Tibial nerve (tissue), 3 donors: ENCODE measurements around the gene RTBDN.

Source experiments
- POLR2A ChIP-seq, 2 donors: fragments of 450-650 bp; IDR thresholded peaks; one replicate each; pipeline ENCODE4 v1.6.1; 2017; ENCODE audit warnings: antibody characterized with exemption in 2 of 2, mild to moderate bottlenecking in 2 of 2, moderate library complexity in 2 of 2
- TF ChIP-seq, protein P1 (sequence below), 5 experiments: fragments of 200-600 bp in 3 of 5; fragments of 450-650 bp in 2 of 5; sonication (generic) in 3 of 5; IDR thresholded peaks; one replicate each; pipeline ENCODE4 v1.5.1; 2016 to 2019; ENCODE audit warnings: antibody characterized with exemption in 5 of 5, mild to moderate bottlenecking in 3 of 5, moderate library complexity in 2 of 5

DNA sequence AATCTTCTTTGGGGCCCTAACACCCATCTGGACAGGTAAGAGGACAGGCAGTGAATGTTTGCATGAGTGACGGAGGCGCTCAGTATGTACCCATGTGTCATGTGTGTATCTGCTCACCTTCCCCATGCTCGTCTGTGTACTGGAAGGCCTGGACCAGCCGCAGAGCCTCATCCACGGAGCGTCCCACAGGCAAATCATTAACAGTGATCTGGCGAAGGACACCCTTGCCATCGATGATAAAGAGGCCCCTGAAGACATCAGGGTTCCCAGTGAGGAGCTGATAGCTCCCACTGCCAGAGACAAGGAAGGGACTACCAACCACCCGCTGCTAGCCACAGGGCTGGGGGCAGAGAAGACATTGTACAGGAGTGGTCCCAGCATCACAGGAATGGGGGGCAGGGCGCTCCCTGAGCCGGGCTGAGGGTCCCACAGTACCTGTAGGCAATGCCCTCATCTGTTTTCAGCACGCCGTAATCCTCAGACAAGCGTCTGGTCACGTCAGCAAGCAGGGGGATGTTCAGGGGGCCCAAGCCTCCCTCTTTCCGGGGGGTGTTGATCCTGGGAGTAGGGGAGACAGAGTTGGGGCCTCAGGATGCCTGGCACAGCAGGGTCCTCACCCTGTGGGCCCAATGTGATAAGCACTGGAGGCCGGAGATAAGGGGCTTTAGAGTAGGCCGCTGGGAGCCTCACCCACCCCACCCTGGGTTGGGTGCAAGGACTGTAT lies 34.5 kb downstream of the RTBDN start:
- TF ChIP-seq, protein P1, sequence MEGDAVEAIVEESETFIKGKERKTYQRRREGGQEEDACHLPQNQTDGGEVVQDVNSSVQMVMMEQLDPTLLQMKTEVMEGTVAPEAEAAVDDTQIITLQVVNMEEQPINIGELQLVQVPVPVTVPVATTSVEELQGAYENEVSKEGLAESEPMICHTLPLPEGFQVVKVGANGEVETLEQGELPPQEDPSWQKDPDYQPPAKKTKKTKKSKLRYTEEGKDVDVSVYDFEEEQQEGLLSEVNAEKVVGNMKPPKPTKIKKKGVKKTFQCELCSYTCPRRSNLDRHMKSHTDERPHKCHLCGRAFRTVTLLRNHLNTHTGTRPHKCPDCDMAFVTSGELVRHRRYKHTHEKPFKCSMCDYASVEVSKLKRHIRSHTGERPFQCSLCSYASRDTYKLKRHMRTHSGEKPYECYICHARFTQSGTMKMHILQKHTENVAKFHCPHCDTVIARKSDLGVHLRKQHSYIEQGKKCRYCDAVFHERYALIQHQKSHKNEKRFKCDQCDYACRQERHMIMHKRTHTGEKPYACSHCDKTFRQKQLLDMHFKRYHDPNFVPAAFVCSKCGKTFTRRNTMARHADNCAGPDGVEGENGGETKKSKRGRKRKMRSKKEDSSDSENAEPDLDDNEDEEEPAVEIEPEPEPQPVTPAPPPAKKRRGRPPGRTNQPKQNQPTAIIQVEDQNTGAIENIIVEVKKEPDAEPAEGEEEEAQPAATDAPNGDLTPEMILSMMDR (IDR thresholded peaks at IDR 0.05) = no peak
- no peak for TF ChIP-seq POLR2A (IDR thresholded peaks at IDR 0.05)
